DND-41 (cell line): Measurements from ENCODE around the gene DNASE1L3.

Experiments
- ATAC-seq: fragments of 200-7000 bp; cut with Tn5 transposase; 3 replicates; pipeline ENCODE4 v1.9.1; 2021; ENCODE audit warnings: low read depth; ENCODE audit not compliant: insufficient read depth
- DNase-seq: peaks from one replicate; pipeline ENCODE4 v3.0.0-alpha.2; 2020
- H2AFZ ChIP-seq: 2 replicates; pipeline ENCODE4 v1.6.0; 2012; ENCODE audit warnings: low read depth, low read length
- H3K27ac ChIP-seq: 2 replicates; pipeline ENCODE4 v1.5.1; 2012; ENCODE audit warnings: low read length, inconsistent platforms
- H3K27me3 ChIP-seq: fragments of 200-600 bp; sonication (generic); 2 replicates; pipeline ENCODE4 v1.6.0; 2012; ENCODE audit warnings: low read length, mild to moderate bottlenecking, inconsistent platforms; ENCODE audit not compliant: insufficient read depth, poor library complexity
- H3K36me3 ChIP-seq: 2 replicates; pipeline ENCODE4 v1.5.1; 2012; ENCODE audit warnings: low read length, inconsistent platforms; ENCODE audit not compliant: insufficient read depth
- H3K4me1 ChIP-seq: 2 replicates; pipeline ENCODE4 v1.5.1; 2012; ENCODE audit warnings: mild to moderate bottlenecking, low read length; ENCODE audit not compliant: insufficient read depth
- H3K4me2 ChIP-seq: 2 replicates; pipeline ENCODE4 v1.6.0; 2012; ENCODE audit warnings: mild to moderate bottlenecking, moderate library complexity, low read length, inconsistent platforms; ENCODE audit not compliant: insufficient read depth
- H3K4me3 ChIP-seq, 2 experiments: fragments of 200-600 bp in 1 of 2; shearing (Covaris generic) in 1 of 2; 2 replicates each; pipeline ENCODE4 v1.5.1; 2012 to 2016; ENCODE audit warnings: inconsistent platforms in 2 of 2, low read length in 2 of 2, mild to moderate bottlenecking in 2 of 2, low read depth in 1 of 2, moderate library complexity in 1 of 2
- H3K79me2 ChIP-seq: 2 replicates; pipeline ENCODE4 v1.6.0; 2012; ENCODE audit warnings: low read length, inconsistent platforms; ENCODE audit not compliant: insufficient read depth
- H3K9ac ChIP-seq: 2 replicates; pipeline ENCODE4 v1.6.0; 2012; ENCODE audit warnings: low read depth, mild to moderate bottlenecking, inconsistent platforms, low read length, moderate library complexity
- H3K9me3 ChIP-seq: 2 replicates; pipeline ENCODE4 v1.5.1; 2012; ENCODE audit warnings: low read length, moderate library complexity, mild to moderate bottlenecking, inconsistent platforms; ENCODE audit not compliant: insufficient read depth, severe bottlenecking
- H4K20me1 ChIP-seq: 2 replicates; pipeline ENCODE4 v1.6.0; 2012; ENCODE audit warnings: low read length; ENCODE audit not compliant: insufficient read depth
- EZH2 ChIP-seq: IDR thresholded peaks from 3 replicates; pipeline ENCODE4 v1.6.1; 2012; ENCODE audit warnings: borderline replicate concordance, low read depth, mild to moderate bottlenecking, moderate library complexity, low read length, inconsistent platforms; ENCODE audit not compliant: severe bottlenecking
- TF ChIP-seq, protein P1 (sequence below): IDR thresholded peaks from 2 replicates; pipeline ENCODE4 v1.5.1; 2012; ENCODE audit warnings: borderline replicate concordance, low read length, moderate library complexity, mild to moderate bottlenecking; ENCODE audit not compliant: poor library complexity, severe bottlenecking; ENCODE audit errors: extremely low read depth

Gene DNASE1L3

DNA sequence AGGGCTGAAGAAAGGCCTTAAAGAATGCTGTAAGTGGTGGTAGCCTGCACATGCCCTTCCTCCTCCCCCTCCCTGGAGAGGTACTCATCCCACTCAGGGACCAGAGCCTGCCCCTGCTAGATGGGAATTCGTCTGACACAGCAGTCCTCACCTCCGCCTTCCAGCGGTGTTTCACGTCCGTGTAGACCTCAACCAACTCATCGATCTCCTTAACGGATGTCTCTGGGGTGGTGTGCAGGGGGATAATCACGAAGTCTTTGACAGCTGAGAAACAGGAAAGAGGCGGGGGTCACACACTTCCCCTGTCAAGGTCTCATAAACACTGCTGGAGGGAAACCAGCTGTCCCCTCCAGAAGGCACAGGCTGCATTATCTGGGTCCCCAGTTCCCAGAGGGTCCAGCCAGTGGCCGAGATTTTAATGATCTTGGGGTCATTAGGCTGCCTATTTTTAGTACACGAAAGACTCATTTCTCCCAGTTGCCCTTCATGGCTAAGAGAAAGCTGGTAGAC lies 9.9 kb downstream of the DNASE1L3 start:
- Histone ChIP-seq H3K27ac (no peak overlapping the region), H3K79me2 (no peaks in the 10 kb centered on the region), H3K36me3 (no peaks in the 10 kb centered on the region), H3K4me3 (no peak overlapping the region), H3K9ac (no peak overlapping the region), H3K4me2 (no peak overlapping the region), H3K4me1 (peaks cover 5% of the 10 kb centered on the region; the same call in 1 of the 2 replicates), H4K20me1 (no peaks in the 10 kb centered on the region), H3K9me3 (no peaks in the 10 kb centered on the region), H3K27me3 (peaks cover 9% of the 10 kb centered on the region), H2AFZ (no peak overlapping the region)
- ATAC-seq (no peak; the same call in 2 of the 3 replicates), DNase-seq (no peak)
- TF ChIP-seq, protein P1, sequence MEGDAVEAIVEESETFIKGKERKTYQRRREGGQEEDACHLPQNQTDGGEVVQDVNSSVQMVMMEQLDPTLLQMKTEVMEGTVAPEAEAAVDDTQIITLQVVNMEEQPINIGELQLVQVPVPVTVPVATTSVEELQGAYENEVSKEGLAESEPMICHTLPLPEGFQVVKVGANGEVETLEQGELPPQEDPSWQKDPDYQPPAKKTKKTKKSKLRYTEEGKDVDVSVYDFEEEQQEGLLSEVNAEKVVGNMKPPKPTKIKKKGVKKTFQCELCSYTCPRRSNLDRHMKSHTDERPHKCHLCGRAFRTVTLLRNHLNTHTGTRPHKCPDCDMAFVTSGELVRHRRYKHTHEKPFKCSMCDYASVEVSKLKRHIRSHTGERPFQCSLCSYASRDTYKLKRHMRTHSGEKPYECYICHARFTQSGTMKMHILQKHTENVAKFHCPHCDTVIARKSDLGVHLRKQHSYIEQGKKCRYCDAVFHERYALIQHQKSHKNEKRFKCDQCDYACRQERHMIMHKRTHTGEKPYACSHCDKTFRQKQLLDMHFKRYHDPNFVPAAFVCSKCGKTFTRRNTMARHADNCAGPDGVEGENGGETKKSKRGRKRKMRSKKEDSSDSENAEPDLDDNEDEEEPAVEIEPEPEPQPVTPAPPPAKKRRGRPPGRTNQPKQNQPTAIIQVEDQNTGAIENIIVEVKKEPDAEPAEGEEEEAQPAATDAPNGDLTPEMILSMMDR: no peak
- TF ChIP-seq EZH2: no peak

DNA sequence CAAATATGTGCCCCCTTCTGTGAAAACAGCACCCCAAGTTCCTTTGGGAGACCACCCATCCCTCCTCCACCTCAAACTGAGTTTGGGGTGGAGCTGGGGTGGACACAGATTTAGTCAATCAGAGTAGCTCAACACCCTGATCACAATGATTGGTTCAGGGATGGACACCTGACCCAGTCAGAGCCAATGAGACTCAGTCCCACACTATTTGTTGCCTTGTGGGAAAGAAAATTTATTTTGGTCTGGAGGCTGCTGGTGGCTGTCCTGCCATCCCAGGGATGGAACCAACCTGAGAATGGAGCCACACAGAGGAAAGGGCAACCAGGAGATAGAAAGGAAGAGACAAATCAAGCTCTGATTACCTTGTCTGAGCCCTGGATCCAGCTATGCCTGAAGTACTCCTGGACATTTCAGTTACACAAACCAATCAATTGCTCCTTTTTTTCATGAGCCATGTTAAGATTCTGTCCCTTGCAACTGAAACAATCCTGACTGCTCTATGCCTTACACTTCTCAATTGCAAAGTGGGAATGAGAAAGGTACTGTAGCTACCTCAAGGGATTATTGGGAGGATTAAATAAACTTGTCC lies 10.6 kb downstream of the DNASE1L3 start:
- Histone ChIP-seq H3K4me1 (peaks cover 5% of the 10 kb centered on the region; the same call in 1 of the 2 replicates), H3K27ac (no peak overlapping the region), H4K20me1 (no peaks in the 10 kb centered on the region), H3K79me2 (no peaks in the 10 kb centered on the region), H3K4me3 (no peak overlapping the region), H3K27me3 (peaks cover 9% of the 10 kb centered on the region), H3K36me3 (no peaks in the 10 kb centered on the region), H2AFZ (no peak overlapping the region), H3K9me3 (no peaks in the 10 kb centered on the region), H3K4me2 (no peak overlapping the region), H3K9ac (no peak overlapping the region)
- TF ChIP-seq EZH2: no peak
- TF ChIP-seq, protein P1: no peak
- DNase-seq (no peak), ATAC-seq (no peak)

DNA sequence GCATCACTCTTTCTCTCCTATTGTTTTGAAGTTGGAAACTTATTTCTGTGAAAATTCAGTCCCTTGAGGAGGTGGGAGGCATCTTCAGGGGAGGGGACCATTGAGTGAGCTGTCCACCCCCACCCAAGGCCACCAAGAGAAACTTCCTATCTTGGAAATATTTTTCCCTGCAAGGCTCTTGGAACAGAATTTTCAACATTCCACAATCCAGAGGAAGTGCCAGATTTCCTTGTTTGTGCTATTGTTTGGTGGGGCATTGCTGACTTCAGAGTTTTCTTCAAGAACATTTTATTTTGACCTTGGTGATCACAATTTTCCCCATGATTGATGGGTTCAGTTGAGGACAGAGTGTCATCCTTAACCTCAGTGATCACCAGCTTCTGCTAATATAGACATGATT lies 12.0 kb downstream of the DNASE1L3 start:
- H3K9me3 ChIP-seq: no peaks in the 10 kb centered on the region
- peaks cover 5% of the 10 kb centered on the region; the same call in 1 of the 2 replicates for H3K4me1 ChIP-seq
- H4K20me1 ChIP-seq: no peaks in the 10 kb centered on the region
- DNase-seq: no peak
- no peak overlapping the region for H3K27ac ChIP-seq
- no peak overlapping the region for H3K4me3 ChIP-seq
- H2AFZ ChIP-seq: no peak overlapping the region
- peaks cover 9% of the 10 kb centered on the region for H3K27me3 ChIP-seq
- ATAC-seq: no peak
- no peaks in the 10 kb centered on the region for H3K79me2 ChIP-seq
- H3K4me2 ChIP-seq: no peak overlapping the region
- H3K36me3 ChIP-seq: no peaks in the 10 kb centered on the region
- H3K9ac ChIP-seq: no peak overlapping the region
- TF ChIP-seq, protein P1: no peak
- TF ChIP-seq EZH2: no peak
